ENCODE measurements around the gene C3orf22.
"Not testable (repeated sequence)": the region's sequence is repeated elsewhere in the genome, so short reads cannot be mapped to it uniquely, and the experiment has no call there.

Gene C3orf22

GRCh38 chr3:126542340-126543241, 16.1 kb downstream of the C3orf22 start:
- DNase-seq (ENCODE audit: low spot score), result no peak

- DNase-seq (ENCODE audit: low spot score), result no peak
These were observed 16.9 kb downstream of the C3orf22 start for GRCh38 chr3:126541628-126542339.

- DNase-seq (ENCODE audit: low spot score), result no peak
These were observed 17.6 kb downstream of the C3orf22 start for GRCh38 chr3:126540951-126541627.

GRCh38 chr3:126540342-126540849, 18.3 kb downstream of the C3orf22 start:
- DNase-seq (ENCODE audit: low spot score), result no peak

- DNase-seq (ENCODE audit: low spot score), result no peak
These were observed 19.0 kb downstream of the C3orf22 start for GRCh38 chr3:126539558-126540250.

- DNase-seq (ENCODE audit: low spot score), result no peak
These were observed 19.8 kb downstream of the C3orf22 start for GRCh38 chr3:126538966-126539365.

- DNase-seq (ENCODE audit: low spot score), result no peak
These were observed 20.4 kb downstream of the C3orf22 start for GRCh38 chr3:126538316-126538715.

- DNase-seq (ENCODE audit: low spot score), result no peak
These were observed 20.9 kb downstream of the C3orf22 start for GRCh38 chr3:126537730-126538281.

- DNase-seq (ENCODE audit: low spot score), result no peak
These were observed 21.5 kb downstream of the C3orf22 start for GRCh38 chr3:126537116-126537729.

GRCh38 chr3:126536126-126536525, 22.6 kb downstream of the C3orf22 start:
- no peak for DNase-seq (ENCODE audit: low spot score)

GRCh38 chr3:126535636-126536035, 23.1 kb downstream of the C3orf22 start:
- no peak for DNase-seq (ENCODE audit: low spot score)

GRCh38 chr3:126534716-126535115, 24.0 kb downstream of the C3orf22 start:
- DNase-seq (ENCODE audit: low spot score), result not testable (repeated sequence)

GRCh38 chr3:126533506-126533905, 25.2 kb downstream of the C3orf22 start:
- DNase-seq (ENCODE audit: low spot score), result no peak

- DNase-seq (ENCODE audit: low spot score), result no peak
These were observed 27.7 kb downstream of the C3orf22 start for GRCh38 chr3:126531051-126531330.

GRCh38 chr3:126530171-126531050, 28.3 kb downstream of the C3orf22 start:
- DNase-seq (ENCODE audit: low spot score), result no peak

GRCh38 chr3:126529585-126530170, 29.1 kb downstream of the C3orf22 start:
- no peak for DNase-seq (ENCODE audit: low spot score)

GRCh38 chr3:126528800-126529541, 29.8 kb downstream of the C3orf22 start:
- DNase-seq (ENCODE audit: low spot score), result no peak

GRCh38 chr3:126528419-126528799, 30.3 kb downstream of the C3orf22 start:
- no peak for DNase-seq (ENCODE audit: low spot score)
